ENCODE measurements around the gene TSSK3. TPM values are rescaled to one million over a fixed set of nuclear protein-coding genes. Genes with fewer than 3 reads are reported as not detected.

TSSK3 gene
- total RNA-seq, 1 experiment from 2014 or later: 1.6 TPM

- Histone ChIP-seq H4K5ac (ENCODE audit: insufficient read length, low read depth, low read length) (no peak overlapping the region), H4K20me1 (ENCODE audit: control insufficient read depth, insufficient read depth, insufficient read length) (no peaks in the 10 kb centered on the region), H3K9ac (ENCODE audit: extremely low read depth, insufficient read length, low read length) (no peak overlapping the region), H2AK5ac (ENCODE audit: insufficient read length, low read length) (no peak overlapping the region), H2BK120ac (ENCODE audit: low read depth, low read length, poor library complexity, severe bottlenecking) (no peak overlapping the region), H3K56ac (ENCODE audit: insufficient read length, low read depth, low read length) (no peak overlapping the region), H3K14ac (ENCODE audit: insufficient read depth, low read length) (no peak overlapping the region; the same call in 1 of the 2 replicates), H2BK20ac (ENCODE audit: low read depth, low read length, poor library complexity, severe bottlenecking) (no peak overlapping the region), H2AFZ (ENCODE audit: low read length) (no peak overlapping the region), H3K23me2 (ENCODE audit: insufficient read length, low read depth, low read length, poor library complexity, severe bottlenecking) (peaks cover 2% of the 10 kb centered on the region), H2BK15ac (ENCODE audit: low read depth, low read length) (no peak overlapping the region), H3K18ac (ENCODE audit: insufficient read length, low read depth, low read length) (no peak overlapping the region), H3K4ac (ENCODE audit: low read depth, low read length) (no peak overlapping the region), H2BK12ac (ENCODE audit: insufficient read length, low read depth, low read length) (no peak overlapping the region), H3T11ph (ENCODE audit: low read length) (no peak overlapping the region), H4K91ac (ENCODE audit: insufficient read length, low read depth, low read length) (no peak overlapping the region), H3K27me3 (ENCODE audit: insufficient read depth, low read length) (peaks cover 2% of the 10 kb centered on the region; the same call in 1 of the 2 replicates), H3K27ac (ENCODE audit: insufficient read length, low read depth, low read length) (no peak overlapping the region), H3K9me3 (ENCODE audit: control insufficient read depth, low read depth, low read length) (no peaks in the 10 kb centered on the region), H3K23ac (ENCODE audit: insufficient read length, low read depth, low read length) (no peak overlapping the region), H2BK5ac (ENCODE audit: insufficient read length, low read length) (no peak overlapping the region), H4K8ac (replicated peaks; ENCODE audit: insufficient read length, low read depth, low read length) (no peak overlapping the region), H3K79me2 (ENCODE audit: insufficient read depth, low read length) (no peaks in the 10 kb centered on the region), H3K4me1 (ENCODE audit: insufficient read depth, low read length) (no peaks in the 10 kb centered on the region), H3K79me1 (ENCODE audit: insufficient read depth, low read depth, low read length, poor library complexity, severe bottlenecking) (no peaks in the 10 kb centered on the region), H3K4me2 (ENCODE audit: insufficient read depth, insufficient read length, low read length) (no peak overlapping the region)
- Mint-ChIP-seq H3K27ac (no peak overlapping the region; a peak in 1 of 7 replicates), H3K27me3 (ENCODE audit: low read depth) (peaks cover 41% of the 10 kb centered on the region), H3K36me3 (ENCODE audit: insufficient read depth in 1 of 3, low read depth in 3 of 3) (no peaks in the 10 kb centered on the region), H3K4me3 (no peak overlapping the region), H3K4me1 (peaks cover 19 to 29% of the 10 kb centered on the region in 2 experiments), H3K9me3 (no peaks in the 10 kb centered on the region)
- whole genome bisulfite sequencing (ENCODE audit: extremely low coverage, insufficient read length, low lambda C conversion rate): no CpG with 5 or more reads among the region's 11 CpGs
- no peak for TF ChIP-seq CTCF (conservative IDR thresholded peaks at IDR 0.05)
- DNase-seq: no peak
Measured at GRCh38 chr1:32341186-32341757, 21.1 kb upstream of the TSSK3 start.

Data from H9 (cell line).